Mesothelial cell of epicardium (in vitro differentiated cells): ENCODE data around the gene EDN1. TPM values are rescaled to one million over a fixed set of nuclear protein-coding genes. Genes with fewer than 3 reads are reported as not detected.

Experiments used
- DNase-seq, 2 experiments: peaks; one replicate each; pipeline ENCODE4 v3.0.0; 2021; ENCODE audit warnings: low spot score in 2 of 2; ENCODE audit not compliant: unreplicated experiment in 2 of 2
- H3K27ac Mint-ChIP-seq: 2 replicates; pipeline ENCODE4 v1.8.0; 2021; ENCODE audit warnings: mixed read lengths
- H3K27me3 Mint-ChIP-seq: 2 replicates; pipeline ENCODE4 v1.8.0; 2021; ENCODE audit warnings: low read depth, mixed read lengths
- H3K36me3 Mint-ChIP-seq: 2 replicates; pipeline ENCODE4 v1.8.0; 2021; ENCODE audit warnings: mixed read lengths
- H3K4me1 Mint-ChIP-seq: 2 replicates; pipeline ENCODE4 v1.8.0; 2021; ENCODE audit warnings: mixed read lengths
- H3K4me3 Mint-ChIP-seq: 2 replicates; pipeline ENCODE4 v1.8.0; 2021; ENCODE audit warnings: mild to moderate bottlenecking, moderate library complexity, mixed read lengths
- H3K9me3 Mint-ChIP-seq: 2 replicates; pipeline ENCODE4 v1.8.0; 2021; ENCODE audit warnings: mixed read lengths
- CTCF ChIP-seq: fragments of 200-600 bp; sonication (generic); IDR thresholded peaks from one replicate; pipeline ENCODE4 v1.5.0; 2021; ENCODE audit warnings: antibody characterized with exemption; ENCODE audit not compliant: unreplicated experiment
- total RNA-seq: library from RNA; stranded (reverse); gene quantifications from 3 replicates; pipeline ENCODE4 v1.2.1, GENCODE V29; 2021

The EDN1 gene
- total RNA-seq, 1 donor from 2014 or later = 8.9 TPM

GRCh38 chr6:12270551-12271230 lies 19.5 kb upstream of the EDN1 start:
- no peak for TF ChIP-seq CTCF
- no peak overlapping the region for H3K27ac Mint-ChIP-seq
- no peak overlapping the region for H3K4me3 Mint-ChIP-seq
- H3K27me3 Mint-ChIP-seq = no peaks in the 10 kb centered on the region
- peaks cover 46% of the 10 kb centered on the region for H3K9me3 Mint-ChIP-seq
- no peak for DNase-seq
- peaks cover 6% of the 10 kb centered on the region for H3K36me3 Mint-ChIP-seq
- no peaks in the 10 kb centered on the region for H3K4me1 Mint-ChIP-seq

- Mint-ChIP-seq H3K9me3 (peaks cover 46% of the 10 kb centered on the region), H3K27ac (no peak overlapping the region), H3K36me3 (peaks cover 6% of the 10 kb centered on the region), H3K27me3 (no peaks in the 10 kb centered on the region), H3K4me3 (no peak overlapping the region), H3K4me1 (no peaks in the 10 kb centered on the region)
- DNase-seq = no peak
- TF ChIP-seq CTCF = no peak
Observed at GRCh38 chr6:12271594-12271993, 18.6 kb upstream of the EDN1 start.

GRCh38 chr6:12271997-12272396 lies 18.2 kb upstream of the EDN1 start:
- Mint-ChIP-seq H3K4me3 (no peak overlapping the region), H3K4me1 (no peaks in the 10 kb centered on the region), H3K27ac (no peak overlapping the region), H3K27me3 (no peaks in the 10 kb centered on the region), H3K9me3 (peaks cover 48% of the 10 kb centered on the region), H3K36me3 (peaks cover 6% of the 10 kb centered on the region)
- no peak for DNase-seq
- no peak for TF ChIP-seq CTCF

- Mint-ChIP-seq H3K4me1 (peaks cover 9% of the 10 kb centered on the region), H3K4me3 (no peak overlapping the region), H3K27ac (no peak overlapping the region), H3K27me3 (no peaks in the 10 kb centered on the region), H3K36me3 (peaks cover 6% of the 10 kb centered on the region), H3K9me3 (peaks cover 33% of the 10 kb centered on the region)
- no peak for DNase-seq
- no peak for TF ChIP-seq CTCF
Observed at GRCh38 chr6:12275107-12275506, 15.1 kb upstream of the EDN1 start.

DNA sequence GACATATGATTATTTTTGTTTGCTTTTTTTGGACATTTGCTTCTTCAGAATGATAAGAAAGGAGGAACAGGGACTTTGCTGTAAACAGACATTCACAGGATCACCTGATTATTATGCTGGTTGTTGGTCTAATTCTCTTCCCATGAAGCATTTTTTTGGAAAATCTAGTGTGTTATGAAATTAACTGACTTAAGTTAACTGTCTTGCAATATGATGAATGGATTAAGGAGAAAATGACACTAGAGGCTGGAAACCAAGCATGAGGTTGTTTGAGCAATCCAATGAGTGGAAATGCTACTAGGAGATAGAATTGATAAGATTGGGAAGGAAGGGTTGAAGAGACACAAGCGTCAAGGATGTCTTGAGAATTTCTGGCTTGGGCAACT lies 13.2 kb upstream of the EDN1 start:
- Mint-ChIP-seq H3K4me1 (peaks cover 12% of the 10 kb centered on the region), H3K4me3 (no peak overlapping the region), H3K9me3 (peaks cover 17% of the 10 kb centered on the region), H3K36me3 (peaks cover 2% of the 10 kb centered on the region), H3K27me3 (no peaks in the 10 kb centered on the region), H3K27ac (no peak overlapping the region)
- no peak for DNase-seq
- TF ChIP-seq CTCF = no peak

DNA sequence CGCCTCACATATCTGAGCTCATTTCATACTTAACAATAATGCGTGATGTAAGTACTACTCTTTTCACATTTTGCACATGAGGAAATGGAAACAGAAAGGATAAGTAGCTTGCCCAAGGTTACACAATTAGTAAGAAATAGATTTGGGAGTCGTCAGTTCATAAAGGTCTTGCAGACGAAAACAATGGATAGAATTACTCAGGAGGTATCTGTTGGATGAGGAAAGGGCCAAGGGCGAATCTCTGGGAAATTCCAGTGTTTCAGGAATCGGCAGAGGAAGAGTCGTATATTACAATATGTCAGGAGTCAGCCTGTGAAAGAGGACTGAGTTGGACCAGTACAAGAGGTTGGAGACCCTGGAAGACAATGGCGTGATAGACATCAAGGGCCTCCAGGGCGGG lies 12.8 kb upstream of the EDN1 start:
- Mint-ChIP-seq H3K36me3 (no peaks in the 10 kb centered on the region), H3K4me1 (peaks cover 13% of the 10 kb centered on the region), H3K27ac (no peak overlapping the region), H3K27me3 (no peaks in the 10 kb centered on the region), H3K4me3 (no peak overlapping the region), H3K9me3 (peaks cover 14% of the 10 kb centered on the region)
- no peak for DNase-seq
- TF ChIP-seq CTCF = no peak
